GM23338 (cell line): ENCODE measurements around the gene LRMDA. TPM values are rescaled to one million over a fixed set of nuclear protein-coding genes. Genes with fewer than 3 reads are reported as not detected.

ENCODE experiments used
- ATAC-seq: fragments of 200-7000 bp; cut with Tn5 transposase; 3 replicates; pipeline ENCODE4 v1.9.1; 2020
- DNase-seq: peaks from one replicate; pipeline ENCODE4 v3.0.0-alpha.2; 2015; ENCODE audit warnings: low spot score
- H2AFZ ChIP-seq: fragments of 200-600 bp; sonication (generic); 2 replicates; pipeline ENCODE4 v1.8.0; 2016; ENCODE audit warnings: antibody characterized with exemption, mild to moderate bottlenecking, moderate library complexity
- H3F3A ChIP-seq: fragments of 200-600 bp; sonication (generic); replicated peaks from 2 replicates; pipeline ENCODE4 v1.8.0; 2017; ENCODE audit warnings: antibody characterized with exemption, mixed run types, low read depth
- H3K27ac ChIP-seq: fragments of 200-600 bp; sonication (generic); 2 replicates; pipeline ENCODE4 v1.6.1; 2016; ENCODE audit warnings: low read depth
- H3K27me3 ChIP-seq: fragments of 200-600 bp; sonication (generic); 2 replicates; pipeline ENCODE4 v1.8.0; 2016; ENCODE audit warnings: mild to moderate bottlenecking, mixed run types, moderate library complexity; ENCODE audit not compliant: insufficient read depth
- H3K36me3 ChIP-seq: fragments of 200-600 bp; sonication (generic); 2 replicates; pipeline ENCODE4 v1.8.0; 2016; ENCODE audit warnings: mild to moderate bottlenecking; ENCODE audit not compliant: insufficient read depth
- H3K4me1 ChIP-seq: fragments of 200-600 bp; sonication (generic); 2 replicates; pipeline ENCODE4 v1.8.0; 2016; ENCODE audit warnings: mild to moderate bottlenecking, moderate library complexity; ENCODE audit not compliant: insufficient read depth
- H3K4me2 ChIP-seq: fragments of 200-600 bp; sonication (generic); 2 replicates; pipeline ENCODE4 v1.7.1; 2017; ENCODE audit warnings: mixed run types
- H3K4me3 ChIP-seq: fragments of 200-600 bp; sonication (generic); 2 replicates; pipeline ENCODE4 v1.6.1; 2016; ENCODE audit warnings: mixed run types
- H3K79me2 ChIP-seq: fragments of 200-600 bp; sonication (generic); replicated peaks from 2 replicates; pipeline ENCODE4 v1.8.0; 2017; ENCODE audit warnings: mild to moderate bottlenecking; ENCODE audit not compliant: insufficient read depth
- H3K9me2 ChIP-seq: fragments of 200-600 bp; sonication (generic); 2 replicates; pipeline ENCODE4 v1.8.0; 2017; ENCODE audit not compliant: insufficient read depth
- H4K20me1 ChIP-seq: fragments of 200-600 bp; sonication (generic); replicated peaks from 2 replicates; pipeline ENCODE4 v1.8.0; 2017; ENCODE audit warnings: mild to moderate bottlenecking; ENCODE audit not compliant: insufficient read depth
- H3K27ac Mint-ChIP-seq: 2 replicates; pipeline ENCODE4 v1.8.0; 2020; ENCODE audit warnings: inconsistent platforms, mild to moderate bottlenecking, moderate library complexity, mixed read lengths
- H3K27me3 Mint-ChIP-seq: 3 replicates; pipeline ENCODE4 v1.8.0; 2022; ENCODE audit warnings: low read depth, mild to moderate bottlenecking, moderate library complexity, mixed read lengths, inconsistent platforms; ENCODE audit not compliant: insufficient read depth, poor library complexity
- H3K36me3 Mint-ChIP-seq: 3 replicates; pipeline ENCODE4 v1.8.0; 2021; ENCODE audit warnings: low read depth, mild to moderate bottlenecking, inconsistent platforms, moderate library complexity, mixed read lengths
- H3K4me1 Mint-ChIP-seq: 3 replicates; pipeline ENCODE4 v1.8.0; 2020; ENCODE audit warnings: mild to moderate bottlenecking, inconsistent platforms, mixed read lengths
- H3K4me3 Mint-ChIP-seq: 3 replicates; pipeline ENCODE4 v1.8.0; 2021; ENCODE audit warnings: moderate library complexity, mild to moderate bottlenecking, inconsistent platforms, mixed read lengths
- H3K9me3 Mint-ChIP-seq: 3 replicates; pipeline ENCODE4 v1.8.0; 2020; ENCODE audit warnings: moderate library complexity, mild to moderate bottlenecking, inconsistent platforms, mixed read lengths
- CREB1 ChIP-seq: fragments of 250-450 bp; sonication (Bioruptor Pico); IDR thresholded peaks from 2 replicates; pipeline ENCODE4 v1.5.0; 2020; ENCODE audit warnings: low read depth, mild to moderate bottlenecking, moderate library complexity
- EZH2 ChIP-seq: fragments of 200-600 bp; sonication (generic); IDR thresholded peaks from one replicate; pipeline ENCODE4 v1.8.0; 2017; ENCODE audit warnings: antibody characterized with exemption, mild to moderate bottlenecking, low read depth; ENCODE audit not compliant: unreplicated experiment
- EZH2phosphoT487 ChIP-seq: fragments of 200-600 bp; sonication (generic); IDR thresholded peaks from one replicate; pipeline ENCODE4 v1.8.1; 2018; ENCODE audit warnings: antibody characterized with exemption; ENCODE audit not compliant: unreplicated experiment
- JUNB ChIP-seq: IDR thresholded peaks from one replicate; pipeline ENCODE4 v1.6.1; 2016; ENCODE audit warnings: antibody characterized with exemption; ENCODE audit not compliant: unreplicated experiment
- NANOG ChIP-seq: IDR thresholded peaks from 2 replicates; pipeline ENCODE4 v1.6.1; 2016; ENCODE audit warnings: antibody characterized with exemption, borderline replicate concordance
- POLR2AphosphoS5 ChIP-seq: IDR thresholded peaks from 2 replicates; pipeline ENCODE4 v1.6.1; 2016; ENCODE audit warnings: antibody characterized with exemption, low read depth
- STAT1 ChIP-seq: IDR thresholded peaks from one replicate; pipeline ENCODE4 v1.6.1; 2016; ENCODE audit warnings: antibody characterized with exemption; ENCODE audit not compliant: unreplicated experiment
- ZNF114 ChIP-seq: fragments of 250-450 bp; sonication (Bioruptor Pico); IDR thresholded peaks from 2 replicates; pipeline ENCODE4 v1.5.0; 2020; ENCODE audit warnings: mild to moderate bottlenecking, moderate library complexity
- ZNF331 ChIP-seq: fragments of 250-450 bp; sonication (Bioruptor Pico); IDR thresholded peaks from 2 replicates; pipeline ENCODE4 v1.5.0; 2020; ENCODE audit warnings: low read depth, mild to moderate bottlenecking, moderate library complexity
- polyA plus RNA-seq: library from polyadenylated mRNA; unstranded; fragments of >200 nt; fragmentation: Nextera tagmentation; extraction: Ambion mirVana; gene quantifications from 2 replicates; pipeline ENCODE4 v1.2.1, GENCODE V29; 2016
- total RNA-seq: library from RNA; depleted of rRNA; stranded (reverse); fragments of >200 nt; shearing (Covaris generic); gene quantifications from 2 replicates; pipeline ENCODE4 v1.2.3, GENCODE V29; 2014
- TF ChIP-seq, protein P1 (sequence below): IDR thresholded peaks from 2 replicates; pipeline ENCODE4 v1.6.1; 2016; ENCODE audit warnings: antibody characterized with exemption
- TF ChIP-seq, protein P2 (sequence below): IDR thresholded peaks from one replicate; pipeline ENCODE4 v1.6.1; 2018; ENCODE audit warnings: antibody characterized with exemption; ENCODE audit not compliant: unreplicated experiment
- TF ChIP-seq, protein P3 (sequence below): fragments of 250-450 bp; sonication (Bioruptor Pico); IDR thresholded peaks from 2 replicates; pipeline ENCODE4 v1.5.0; 2020; ENCODE audit warnings: mild to moderate bottlenecking, moderate library complexity
- TF ChIP-seq, protein P4 (sequence below), 2 experiments: fragments of 200-600 bp in 1 of 2; sonication (generic) in 1 of 2; conservative IDR thresholded peaks; 2 replicates each; pipeline versions ENCODE4 v1.5.1 to v1.6.1; 2016 to 2017; ENCODE audit warnings: antibody characterized with exemption in 2 of 2, low read depth in 2 of 2, mild to moderate bottlenecking in 2 of 2, moderate library complexity in 1 of 2

Gene LRMDA
- total and polyA plus RNA-seq, 2 experiments from 2014 or later, result 0.90 to 1.8 TPM

DNA sequence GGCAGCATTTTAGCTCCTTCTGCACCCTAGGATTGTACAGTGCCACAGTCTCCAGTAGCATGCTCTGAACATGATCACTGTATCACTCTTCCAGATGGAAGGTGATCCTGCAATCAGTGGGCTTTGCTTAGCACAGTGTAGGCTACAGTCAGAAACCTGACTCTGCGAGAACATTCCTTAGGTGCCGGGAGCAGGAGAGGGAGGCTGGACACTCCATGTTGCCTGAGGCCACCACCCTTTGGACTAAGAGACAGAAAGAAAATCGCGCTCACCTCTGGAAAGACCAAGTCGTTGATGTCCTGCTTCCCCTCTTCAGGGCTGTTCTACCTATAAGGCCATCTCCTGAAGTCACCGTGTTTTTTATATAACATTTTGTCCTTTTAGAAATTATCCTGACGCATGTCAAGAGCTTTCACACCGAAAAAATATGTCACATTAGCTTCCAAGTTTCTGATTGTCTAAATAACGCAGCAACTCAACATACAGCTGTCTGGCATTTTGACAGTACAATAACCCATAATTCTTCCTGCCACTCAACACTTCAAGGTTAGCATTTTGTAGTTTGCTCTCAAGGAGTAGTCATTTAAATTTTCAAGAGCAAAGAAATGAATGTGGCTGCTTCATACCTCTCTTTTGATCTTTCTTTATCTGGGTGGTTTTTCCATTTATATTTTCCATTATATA is 563.1 kb downstream of the LRMDA start:
- no peak overlapping the region for H3K4me3 Mint-ChIP-seq
- Histone ChIP-seq H3K4me1 (no peaks in the 10 kb centered on the region), H3K4me3 (no peak overlapping the region), H3K79me2 (no peaks in the 10 kb centered on the region), H3F3A (no peaks in the 10 kb centered on the region), H3K27ac (no peak overlapping the region), H3K9me2 (peaks cover 7% of the 10 kb centered on the region), H2AFZ (no peak overlapping the region), H4K20me1 (no peaks in the 10 kb centered on the region), H3K36me3 (no peaks in the 10 kb centered on the region), H3K4me2 (no peak overlapping the region), H3K27me3 (no peaks in the 10 kb centered on the region)
- TF ChIP-seq NANOG (no peak), STAT1 (no peak), EZH2phosphoT487 (no peak), ZNF331 (no peak), ZNF114 (CRISPR knock-in tag) (no peak), JUNB (no peak), EZH2 (no peak), CREB1 (no peak), POLR2AphosphoS5 (no peak)
- TF ChIP-seq, protein P1, sequence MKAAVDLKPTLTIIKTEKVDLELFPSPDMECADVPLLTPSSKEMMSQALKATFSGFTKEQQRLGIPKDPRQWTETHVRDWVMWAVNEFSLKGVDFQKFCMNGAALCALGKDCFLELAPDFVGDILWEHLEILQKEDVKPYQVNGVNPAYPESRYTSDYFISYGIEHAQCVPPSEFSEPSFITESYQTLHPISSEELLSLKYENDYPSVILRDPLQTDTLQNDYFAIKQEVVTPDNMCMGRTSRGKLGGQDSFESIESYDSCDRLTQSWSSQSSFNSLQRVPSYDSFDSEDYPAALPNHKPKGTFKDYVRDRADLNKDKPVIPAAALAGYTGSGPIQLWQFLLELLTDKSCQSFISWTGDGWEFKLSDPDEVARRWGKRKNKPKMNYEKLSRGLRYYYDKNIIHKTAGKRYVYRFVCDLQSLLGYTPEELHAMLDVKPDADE, result no peak
- TF ChIP-seq, protein P2, sequence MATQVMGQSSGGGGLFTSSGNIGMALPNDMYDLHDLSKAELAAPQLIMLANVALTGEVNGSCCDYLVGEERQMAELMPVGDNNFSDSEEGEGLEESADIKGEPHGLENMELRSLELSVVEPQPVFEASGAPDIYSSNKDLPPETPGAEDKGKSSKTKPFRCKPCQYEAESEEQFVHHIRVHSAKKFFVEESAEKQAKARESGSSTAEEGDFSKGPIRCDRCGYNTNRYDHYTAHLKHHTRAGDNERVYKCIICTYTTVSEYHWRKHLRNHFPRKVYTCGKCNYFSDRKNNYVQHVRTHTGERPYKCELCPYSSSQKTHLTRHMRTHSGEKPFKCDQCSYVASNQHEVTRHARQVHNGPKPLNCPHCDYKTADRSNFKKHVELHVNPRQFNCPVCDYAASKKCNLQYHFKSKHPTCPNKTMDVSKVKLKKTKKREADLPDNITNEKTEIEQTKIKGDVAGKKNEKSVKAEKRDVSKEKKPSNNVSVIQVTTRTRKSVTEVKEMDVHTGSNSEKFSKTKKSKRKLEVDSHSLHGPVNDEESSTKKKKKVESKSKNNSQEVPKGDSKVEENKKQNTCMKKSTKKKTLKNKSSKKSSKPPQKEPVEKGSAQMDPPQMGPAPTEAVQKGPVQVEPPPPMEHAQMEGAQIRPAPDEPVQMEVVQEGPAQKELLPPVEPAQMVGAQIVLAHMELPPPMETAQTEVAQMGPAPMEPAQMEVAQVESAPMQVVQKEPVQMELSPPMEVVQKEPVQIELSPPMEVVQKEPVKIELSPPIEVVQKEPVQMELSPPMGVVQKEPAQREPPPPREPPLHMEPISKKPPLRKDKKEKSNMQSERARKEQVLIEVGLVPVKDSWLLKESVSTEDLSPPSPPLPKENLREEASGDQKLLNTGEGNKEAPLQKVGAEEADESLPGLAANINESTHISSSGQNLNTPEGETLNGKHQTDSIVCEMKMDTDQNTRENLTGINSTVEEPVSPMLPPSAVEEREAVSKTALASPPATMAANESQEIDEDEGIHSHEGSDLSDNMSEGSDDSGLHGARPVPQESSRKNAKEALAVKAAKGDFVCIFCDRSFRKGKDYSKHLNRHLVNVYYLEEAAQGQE, result no peak
- TF ChIP-seq, protein P3, sequence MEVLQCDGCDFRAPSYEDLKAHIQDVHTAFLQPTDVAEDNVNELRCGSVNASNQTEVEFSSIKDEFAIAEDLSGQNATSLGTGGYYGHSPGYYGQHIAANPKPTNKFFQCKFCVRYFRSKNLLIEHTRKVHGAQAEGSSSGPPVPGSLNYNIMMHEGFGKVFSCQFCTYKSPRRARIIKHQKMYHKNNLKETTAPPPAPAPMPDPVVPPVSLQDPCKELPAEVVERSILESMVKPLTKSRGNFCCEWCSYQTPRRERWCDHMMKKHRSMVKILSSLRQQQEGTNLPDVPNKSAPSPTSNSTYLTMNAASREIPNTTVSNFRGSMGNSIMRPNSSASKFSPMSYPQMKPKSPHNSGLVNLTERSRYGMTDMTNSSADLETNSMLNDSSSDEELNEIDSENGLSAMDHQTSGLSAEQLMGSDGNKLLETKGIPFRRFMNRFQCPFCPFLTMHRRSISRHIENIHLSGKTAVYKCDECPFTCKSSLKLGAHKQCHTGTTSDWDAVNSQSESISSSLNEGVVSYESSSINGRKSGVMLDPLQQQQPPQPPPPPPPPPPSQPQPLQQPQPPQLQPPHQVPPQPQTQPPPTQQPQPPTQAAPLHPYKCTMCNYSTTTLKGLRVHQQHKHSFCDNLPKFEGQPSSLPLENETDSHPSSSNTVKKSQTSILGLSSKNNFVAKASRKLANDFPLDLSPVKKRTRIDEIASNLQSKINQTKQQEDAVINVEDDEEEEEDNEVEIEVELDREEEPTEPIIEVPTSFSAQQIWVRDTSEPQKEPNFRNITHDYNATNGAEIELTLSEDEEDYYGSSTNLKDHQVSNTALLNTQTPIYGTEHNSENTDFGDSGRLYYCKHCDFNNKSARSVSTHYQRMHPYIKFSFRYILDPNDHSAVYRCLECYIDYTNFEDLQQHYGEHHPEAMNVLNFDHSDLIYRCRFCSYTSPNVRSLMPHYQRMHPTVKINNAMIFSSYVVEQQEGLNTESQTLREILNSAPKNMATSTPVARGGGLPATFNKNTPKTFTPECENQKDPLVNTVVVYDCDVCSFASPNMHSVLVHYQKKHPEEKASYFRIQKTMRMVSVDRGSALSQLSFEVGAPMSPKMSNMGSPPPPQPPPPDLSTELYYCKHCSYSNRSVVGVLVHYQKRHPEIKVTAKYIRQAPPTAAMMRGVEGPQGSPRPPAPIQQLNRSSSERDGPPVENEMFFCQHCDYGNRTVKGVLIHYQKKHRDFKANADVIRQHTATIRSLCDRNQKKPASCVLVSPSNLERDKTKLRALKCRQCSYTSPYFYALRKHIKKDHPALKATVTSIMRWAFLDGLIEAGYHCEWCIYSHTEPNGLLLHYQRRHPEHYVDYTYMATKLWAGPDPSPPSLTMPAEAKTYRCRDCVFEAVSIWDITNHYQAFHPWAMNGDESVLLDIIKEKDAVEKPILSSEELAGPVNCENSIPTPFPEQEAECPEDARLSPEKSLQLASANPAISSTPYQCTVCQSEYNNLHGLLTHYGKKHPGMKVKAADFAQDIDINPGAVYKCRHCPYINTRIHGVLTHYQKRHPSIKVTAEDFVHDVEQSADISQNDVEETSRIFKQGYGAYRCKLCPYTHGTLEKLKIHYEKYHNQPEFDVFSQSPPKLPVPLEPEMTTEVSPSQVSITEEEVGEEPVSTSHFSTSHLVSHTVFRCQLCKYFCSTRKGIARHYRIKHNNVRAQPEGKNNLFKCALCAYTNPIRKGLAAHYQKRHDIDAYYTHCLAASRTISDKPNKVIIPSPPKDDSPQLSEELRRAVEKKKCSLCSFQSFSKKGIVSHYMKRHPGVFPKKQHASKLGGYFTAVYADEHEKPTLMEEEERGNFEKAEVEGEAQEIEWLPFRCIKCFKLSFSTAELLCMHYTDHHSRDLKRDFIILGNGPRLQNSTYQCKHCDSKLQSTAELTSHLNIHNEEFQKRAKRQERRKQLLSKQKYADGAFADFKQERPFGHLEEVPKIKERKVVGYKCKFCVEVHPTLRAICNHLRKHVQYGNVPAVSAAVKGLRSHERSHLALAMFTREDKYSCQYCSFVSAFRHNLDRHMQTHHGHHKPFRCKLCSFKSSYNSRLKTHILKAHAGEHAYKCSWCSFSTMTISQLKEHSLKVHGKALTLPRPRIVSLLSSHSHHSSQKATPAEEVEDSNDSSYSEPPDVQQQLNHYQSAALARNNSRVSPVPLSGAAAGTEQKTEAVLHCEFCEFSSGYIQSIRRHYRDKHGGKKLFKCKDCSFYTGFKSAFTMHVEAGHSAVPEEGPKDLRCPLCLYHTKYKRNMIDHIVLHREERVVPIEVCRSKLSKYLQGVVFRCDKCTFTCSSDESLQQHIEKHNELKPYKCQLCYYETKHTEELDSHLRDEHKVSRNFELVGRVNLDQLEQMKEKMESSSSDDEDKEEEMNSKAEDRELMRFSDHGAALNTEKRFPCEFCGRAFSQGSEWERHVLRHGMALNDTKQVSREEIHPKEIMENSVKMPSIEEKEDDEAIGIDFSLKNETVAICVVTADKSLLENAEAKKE (CRISPR knock-in tag), result no peak
- TF ChIP-seq, protein P4, sequence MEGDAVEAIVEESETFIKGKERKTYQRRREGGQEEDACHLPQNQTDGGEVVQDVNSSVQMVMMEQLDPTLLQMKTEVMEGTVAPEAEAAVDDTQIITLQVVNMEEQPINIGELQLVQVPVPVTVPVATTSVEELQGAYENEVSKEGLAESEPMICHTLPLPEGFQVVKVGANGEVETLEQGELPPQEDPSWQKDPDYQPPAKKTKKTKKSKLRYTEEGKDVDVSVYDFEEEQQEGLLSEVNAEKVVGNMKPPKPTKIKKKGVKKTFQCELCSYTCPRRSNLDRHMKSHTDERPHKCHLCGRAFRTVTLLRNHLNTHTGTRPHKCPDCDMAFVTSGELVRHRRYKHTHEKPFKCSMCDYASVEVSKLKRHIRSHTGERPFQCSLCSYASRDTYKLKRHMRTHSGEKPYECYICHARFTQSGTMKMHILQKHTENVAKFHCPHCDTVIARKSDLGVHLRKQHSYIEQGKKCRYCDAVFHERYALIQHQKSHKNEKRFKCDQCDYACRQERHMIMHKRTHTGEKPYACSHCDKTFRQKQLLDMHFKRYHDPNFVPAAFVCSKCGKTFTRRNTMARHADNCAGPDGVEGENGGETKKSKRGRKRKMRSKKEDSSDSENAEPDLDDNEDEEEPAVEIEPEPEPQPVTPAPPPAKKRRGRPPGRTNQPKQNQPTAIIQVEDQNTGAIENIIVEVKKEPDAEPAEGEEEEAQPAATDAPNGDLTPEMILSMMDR (conservative IDR thresholded peaks at IDR 0.05; ENCODE audit: low read depth in 2 of 2), result no peak
- no peaks in the 10 kb centered on the region for H3K4me1 Mint-ChIP-seq
- no peaks in the 10 kb centered on the region; the same call in 2 of the 3 replicates for H3K9me3 Mint-ChIP-seq
- ATAC-seq (no peak), DNase-seq (no peak)
- no peaks in the 10 kb centered on the region for H3K36me3 Mint-ChIP-seq
- no peaks in the 10 kb centered on the region for H3K27me3 Mint-ChIP-seq
- H3K27ac Mint-ChIP-seq, result no peak overlapping the region
